GM18502 (cell line): Measurements from ENCODE around the gene AIM2.
"Not testable (repeated sequence)": the region's sequence is repeated elsewhere in the genome, so short reads cannot be mapped to it uniquely, and the experiment has no call there.

Experiments used
- ATAC-seq: cut with Tn5 transposase; IDR thresholded peaks from one replicate; pipeline ENCODE4 v1.9.1; 2021; ENCODE audit warnings: mild to moderate bottlenecking; ENCODE audit not compliant: unreplicated experiment, poor library complexity

AIM2 gene

GRCh38 chr1:159081626-159082025 lies 5.1 kb upstream of the AIM2 start:
- no peak for ATAC-seq

GRCh38 chr1:159079525-159079924 lies 3.0 kb upstream of the AIM2 start:
- no peak for ATAC-seq

- ATAC-seq, result peak; percentile 77
Measured at GRCh38 chr1:159077120-159077961, 775 bp upstream of the AIM2 start.

GRCh38 chr1:159071970-159072582 lies 4.5 kb downstream of the AIM2 start:
- no peak for ATAC-seq

- ATAC-seq, result no peak
Measured at GRCh38 chr1:159068886-159069285, 7.7 kb downstream of the AIM2 start.

GRCh38 chr1:159067699-159068621 lies 8.6 kb downstream of the AIM2 start:
- peak; percentile 88 for ATAC-seq

- no peak for ATAC-seq
Measured at GRCh38 chr1:159066108-159066507, 10.5 kb downstream of the AIM2 start.

- no peak for ATAC-seq
Measured at GRCh38 chr1:159065106-159065505, 11.5 kb downstream of the AIM2 start.

GRCh38 chr1:159058751-159059150 lies 17.8 kb downstream of the AIM2 start:
- ATAC-seq, result no peak

GRCh38 chr1:159056069-159056698 lies 20.4 kb downstream of the AIM2 start:
- no peak for ATAC-seq

- no peak for ATAC-seq
Measured at GRCh38 chr1:159055181-159055641, 21.4 kb downstream of the AIM2 start.

GRCh38 chr1:159054427-159054826 lies 22.1 kb downstream of the AIM2 start:
- no peak for ATAC-seq

GRCh38 chr1:159051436-159051835 lies 25.1 kb downstream of the AIM2 start:
- ATAC-seq, result no peak

GRCh38 chr1:159046486-159046885 lies 30.1 kb downstream of the AIM2 start:
- not testable (repeated sequence) for ATAC-seq

GRCh38 chr1:159040893-159041724 lies 35.5 kb downstream of the AIM2 start:
- ATAC-seq, result peak; percentile 57

- no peak for ATAC-seq
Measured at GRCh38 chr1:159040206-159040605, 36.4 kb downstream of the AIM2 start.

GRCh38 chr1:159030877-159031447 lies 45.6 kb downstream of the AIM2 start:
- ATAC-seq, result no peak

GRCh38 chr1:159030311-159030710 lies 46.3 kb downstream of the AIM2 start:
- no peak for ATAC-seq

GRCh38 chr1:159026841-159027240 lies 49.7 kb downstream of the AIM2 start:
- not testable (repeated sequence) for ATAC-seq
